ENCODE data around the gene WNT6. TPM values are rescaled to one million over a fixed set of nuclear protein-coding genes. Genes with fewer than 3 reads are reported as not detected.

Gene WNT6
- total RNA-seq, 2 experiments from 2014 or later, result not detected

DNA sequence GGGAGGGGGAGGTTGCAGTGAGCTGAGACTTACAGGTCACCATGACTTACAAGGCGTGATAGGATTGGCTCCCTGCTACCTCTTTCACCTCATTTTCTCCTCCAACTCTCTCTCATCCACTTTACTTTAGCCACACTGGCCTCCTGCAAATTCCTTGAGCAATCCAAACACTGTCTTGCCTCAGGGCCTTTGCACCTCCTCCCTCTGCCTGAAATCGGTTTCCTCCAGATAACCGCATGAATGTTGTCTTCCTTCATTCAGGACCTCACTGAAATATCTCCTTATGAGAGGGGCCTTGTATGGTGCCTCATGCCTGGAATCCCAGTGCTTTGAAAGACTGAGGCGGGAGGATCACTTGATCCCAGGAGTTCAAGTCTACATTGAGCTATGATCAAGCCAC is 42.8 kb downstream of the WNT6 start:
- Mint-ChIP-seq H3K9me3 (no peaks in the 10 kb centered on the region), H3K4me3 (no peak overlapping the region), H3K27me3 (ENCODE audit: low read depth) (peaks cover 46% of the 10 kb centered on the region), H3K27ac (no peak overlapping the region), H3K36me3 (ENCODE audit: low read depth) (no peaks in the 10 kb centered on the region), H3K4me1 (ENCODE audit: low read depth) (peaks cover 11% of the 10 kb centered on the region)
- DNase-seq, result no peak
- CTCF ChIA-PET, result interaction anchor here (0.9 to 19.6 kb wide), 2 partner anchors 21 to 32 kb away, joined by 3 to 947 read pairs; partner anchors contain the start of gene WNT10A
- intact Hi-C loops (cut with micrococcal nuclease), result no loop called here

DNA sequence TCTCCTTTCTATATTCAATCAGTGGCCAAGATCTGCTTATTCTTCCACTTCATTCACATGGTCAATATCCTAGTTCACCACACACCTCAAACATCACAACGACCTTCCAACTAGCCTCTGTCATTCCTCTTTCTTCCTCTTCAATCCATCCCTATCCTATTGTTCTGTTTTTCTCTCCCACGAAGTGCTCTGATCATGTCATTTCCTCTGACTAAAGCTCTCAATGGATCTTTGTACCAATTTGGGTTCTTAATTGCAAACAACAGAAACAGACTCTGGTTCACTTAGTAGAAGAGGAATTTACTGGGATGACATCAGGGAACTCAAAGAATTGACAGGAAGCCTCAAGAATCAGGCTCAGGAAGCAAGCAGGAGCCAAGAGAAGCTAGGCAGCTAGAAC is 44.6 kb downstream of the WNT6 start:
- DNase-seq, result no peak
- Mint-ChIP-seq H3K9me3 (no peaks in the 10 kb centered on the region), H3K4me1 (ENCODE audit: low read depth) (no peaks in the 10 kb centered on the region), H3K27me3 (ENCODE audit: low read depth) (peaks cover 39% of the 10 kb centered on the region), H3K36me3 (ENCODE audit: low read depth) (no peaks in the 10 kb centered on the region), H3K4me3 (no peak overlapping the region), H3K27ac (no peak overlapping the region)
- intact Hi-C loops (cut with micrococcal nuclease), result no loop called here
- CTCF ChIA-PET, result interaction anchor here (0.6 to 19.6 kb wide), 3 partner anchors 8 to 43 kb away, joined by 3 to 947 read pairs (median 3); partner anchors contain the start of gene WNT10A

DNA sequence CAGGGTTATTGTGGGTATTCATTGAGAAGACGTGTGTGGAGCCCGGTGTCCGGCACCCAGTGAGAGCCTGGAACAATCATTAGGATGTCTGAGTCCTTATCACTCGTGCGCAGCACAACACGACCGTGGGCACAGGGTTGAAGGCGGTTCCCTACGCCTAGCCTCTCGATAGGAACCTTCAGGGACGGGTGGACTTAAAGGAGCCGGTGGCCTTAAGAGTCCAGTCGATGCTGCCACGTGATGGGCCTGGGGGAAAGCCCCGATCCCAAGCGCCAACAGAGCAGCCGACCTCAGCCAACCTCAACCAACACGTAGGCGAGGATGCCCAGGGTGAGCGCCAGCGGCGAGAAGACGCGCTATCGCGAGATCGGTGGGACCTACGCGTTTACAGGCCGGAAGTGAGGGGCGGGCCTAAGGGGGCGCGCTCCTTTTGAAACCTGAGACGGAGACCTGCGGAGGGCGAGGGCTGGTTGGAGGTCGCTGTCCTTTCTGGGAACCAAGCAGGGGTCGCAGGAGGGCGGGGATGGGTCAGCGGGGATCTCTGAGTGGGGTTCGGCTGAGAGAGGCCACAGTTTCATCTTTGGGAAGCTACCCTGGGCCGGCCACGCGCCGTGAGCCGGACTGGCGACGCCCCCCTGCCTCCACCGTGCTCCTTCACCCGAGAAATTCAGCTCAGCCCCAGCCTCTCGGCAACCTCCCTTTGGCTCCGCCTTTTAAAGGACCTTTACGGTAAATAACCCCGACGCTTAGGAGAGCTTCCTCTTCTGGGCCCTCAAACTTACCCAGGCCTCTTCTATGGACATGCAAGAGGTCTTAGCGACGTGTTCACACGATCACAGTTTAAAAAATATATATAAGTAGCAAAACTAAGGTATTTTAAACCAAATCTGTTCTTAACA is 49.4 kb downstream of the WNT6 start:
- CTCF ChIA-PET, result interaction anchor here (1.5 to 19.6 kb wide), 6 partner anchors 11 to 71 kb away, joined by 3 to 947 read pairs (median 20); partner anchors contain the start of gene WNT10A
- peak overlapping the region; percentile 72 for H3K27ac Mint-ChIP-seq
- intact Hi-C loops (cut with micrococcal nuclease), result loop anchor here (1.0 to 5.0 kb wide), 4 partner anchors 13 to 177 kb away; partner anchors contain the start of gene CDK5R2

DNA sequence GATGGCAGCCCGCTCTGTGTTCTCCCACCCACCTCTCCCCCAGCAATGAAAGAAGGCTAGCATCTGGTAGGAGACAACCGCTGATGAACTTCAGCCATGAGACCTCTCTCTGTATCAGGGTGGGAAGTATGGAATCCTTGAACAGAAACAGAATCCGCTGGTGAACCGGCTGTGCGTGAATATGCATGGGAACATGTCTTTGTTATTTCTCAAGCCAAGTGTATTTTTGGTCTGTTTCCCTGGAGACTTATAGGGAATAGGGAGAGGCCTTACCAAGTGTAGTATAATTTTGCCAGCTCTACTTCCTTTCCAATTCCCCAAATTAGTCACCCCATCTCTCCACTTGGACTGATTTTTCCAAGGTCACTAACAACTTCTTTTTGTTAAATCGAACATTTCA is 51.1 kb downstream of the WNT6 start:
- CTCF ChIA-PET, result interaction anchor here (0.9 to 3.3 kb wide), 5 partner anchors 12 to 69 kb away, joined by 3 to 32 read pairs (median 9); no protein-coding TSS in a partner anchor
- Mint-ChIP-seq H3K27ac (no peak overlapping the region), H3K36me3 (ENCODE audit: low read depth) (no peaks in the 10 kb centered on the region), H3K4me3 (no peak overlapping the region), H3K4me1 (ENCODE audit: low read depth) (peaks cover 8% of the 10 kb centered on the region), H3K9me3 (no peaks in the 10 kb centered on the region), H3K27me3 (ENCODE audit: low read depth) (peaks cover 11% of the 10 kb centered on the region)
- DNase-seq, result no peak
- intact Hi-C loops (cut with micrococcal nuclease), result no loop called here

More for the DNA sequence above, 49.4 kb downstream of the WNT6 start:
- H3K27me3 Mint-ChIP-seq (ENCODE audit: low read depth), result peaks cover 18% of the 10 kb centered on the region
- peak; percentile 96 for DNase-seq
- peak overlapping the region; percentile 85 for H3K4me3 Mint-ChIP-seq
- H3K36me3 Mint-ChIP-seq (ENCODE audit: low read depth), result no peaks in the 10 kb centered on the region
- H3K9me3 Mint-ChIP-seq, result no peaks in the 10 kb centered on the region
- H3K4me1 Mint-ChIP-seq (ENCODE audit: low read depth), result peaks cover 8% of the 10 kb centered on the region

DNA sequence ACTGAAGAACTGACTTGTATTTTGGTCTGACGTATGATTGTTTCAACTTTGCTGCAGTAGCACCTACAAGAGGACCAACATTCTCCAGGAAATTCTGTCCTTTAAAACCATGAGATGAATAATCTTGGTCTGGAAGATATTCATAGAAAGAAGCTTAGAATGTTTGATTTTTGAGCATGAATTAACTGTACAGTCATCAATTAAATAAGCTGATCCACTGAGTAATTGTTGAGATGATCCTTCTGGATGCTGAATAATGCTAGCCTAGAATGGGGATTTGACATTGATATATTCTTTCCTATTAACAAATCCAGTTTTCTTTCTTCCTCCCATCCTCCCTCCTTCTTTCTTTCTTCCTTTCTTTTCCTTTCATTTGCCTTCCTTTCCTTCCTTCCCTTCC is 60.9 kb downstream of the WNT6 start:
- H3K27me3 Mint-ChIP-seq (ENCODE audit: low read depth), result peaks cover 30% of the 10 kb centered on the region
- no peaks in the 10 kb centered on the region for H3K4me1 Mint-ChIP-seq (ENCODE audit: low read depth)
- DNase-seq, result no peak
- no peak overlapping the region for H3K27ac Mint-ChIP-seq
- no peaks in the 10 kb centered on the region for H3K36me3 Mint-ChIP-seq (ENCODE audit: low read depth)
- CTCF ChIA-PET, result no interaction called here
- no peak overlapping the region for H3K4me3 Mint-ChIP-seq
- peaks cover 4% of the 10 kb centered on the region for H3K9me3 Mint-ChIP-seq
- intact Hi-C loops (cut with micrococcal nuclease), result no loop called here

Small RNA genes within 50 kb of the gene (microRNA-seq; reads per million reads assigned to microRNA genes)
- gene MIR9500 (ENCODE audit: borderline microRNAs expressed, borderline replicate concordance), result not detected

Other genes with a start within 250 kb of the WNT6 start
- gene ZNF142, start 200.2 kb upstream of the WNT6 start, total RNA-seq, result 10 to 100 TPM; 28.0 to 28.4 TPM
- 10 to 100 TPM; 61.3 to 63.6 TPM for gene BCS1L, start 200.1 kb upstream of the WNT6 start, total RNA-seq
- gene RNF25, start 187.8 kb upstream of the WNT6 start, total RNA-seq, result 10 to 100 TPM in 1 of 2 experiments, 1 to 10 TPM in 1; 9.6 to 10.4 TPM
- 10 to 100 TPM; 14.7 to 15.1 TPM for gene STK36, start 187.7 kb upstream of the WNT6 start, total RNA-seq
- 10 to 100 TPM; 23.7 to 24.7 TPM for gene TTLL4, start 149.0 kb upstream of the WNT6 start, total RNA-seq
- gene CYP27A1, start 77.7 kb upstream of the WNT6 start, total RNA-seq, result not detected
- gene PRKAG3, start 28.0 kb upstream of the WNT6 start, total RNA-seq, result not detected
- 1 to 10 TPM; 1.1 to 1.3 TPM for gene WNT10A, start 21.0 kb downstream of the WNT6 start, total RNA-seq
- gene CDK5R2, start 99.9 kb downstream of the WNT6 start, total RNA-seq, result not detected
- not detected for gene FEV, start 125.4 kb downstream of the WNT6 start, total RNA-seq
- not detected for gene CRYBA2, start 133.6 kb downstream of the WNT6 start, total RNA-seq
- gene CFAP65, start 181.7 kb downstream of the WNT6 start, total RNA-seq, result not detected
- gene IHH, start 201.1 kb downstream of the WNT6 start, total RNA-seq, result not detected